ENCODE results near the gene CSRNP3. TPM values are rescaled to one million over a fixed set of nuclear protein-coding genes. Genes with fewer than 3 reads are reported as not detected.
"Not testable (repeated sequence)": the region's sequence is repeated elsewhere in the genome, so short reads cannot be mapped to it uniquely, and the experiment has no call there.

Gene CSRNP3
- total RNA-seq, 4 donors from 2014 or later, result 0.91 to 14.1 (median 1.7) TPM

DNA sequence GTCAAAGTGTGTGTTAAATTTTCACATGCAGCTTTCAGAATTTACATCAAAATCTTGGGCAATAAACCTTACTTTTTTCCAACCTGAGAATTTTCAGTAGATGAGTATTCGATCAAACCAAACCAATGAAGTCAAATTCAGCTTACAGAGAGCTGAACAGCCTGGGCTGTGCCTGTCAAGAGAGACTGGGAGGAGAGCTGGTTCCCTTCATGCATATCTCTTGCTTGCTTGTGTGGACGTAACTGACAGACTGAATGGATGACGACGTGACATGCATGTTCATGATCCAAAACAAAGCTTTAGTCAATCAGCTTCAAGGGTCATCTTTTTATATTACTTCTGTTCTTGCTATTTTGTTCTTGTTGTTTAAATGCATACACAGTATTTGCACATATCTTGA, 179.3 kb downstream of the CSRNP3 start:
- no peak for TF ChIP-seq CTCF (IDR thresholded peaks at IDR 0.05)
- no peak for TF ChIP-seq POLR2A (IDR thresholded peaks at IDR 0.05)
- no peak overlapping the region for H3K4me3 ChIP-seq (ENCODE audit: low read depth, poor library complexity, severe bottlenecking)
- WGBS, 2 donors, result 90 to 91% methylated on average over 4 of the region's 4 CpGs
- no peak for DNase-seq (ENCODE audit: low spot score in 2 of 2)
- intact Hi-C loops (cut with DNase I; ENCODE audit: low total_unique reads), result no loop called here

DNA sequence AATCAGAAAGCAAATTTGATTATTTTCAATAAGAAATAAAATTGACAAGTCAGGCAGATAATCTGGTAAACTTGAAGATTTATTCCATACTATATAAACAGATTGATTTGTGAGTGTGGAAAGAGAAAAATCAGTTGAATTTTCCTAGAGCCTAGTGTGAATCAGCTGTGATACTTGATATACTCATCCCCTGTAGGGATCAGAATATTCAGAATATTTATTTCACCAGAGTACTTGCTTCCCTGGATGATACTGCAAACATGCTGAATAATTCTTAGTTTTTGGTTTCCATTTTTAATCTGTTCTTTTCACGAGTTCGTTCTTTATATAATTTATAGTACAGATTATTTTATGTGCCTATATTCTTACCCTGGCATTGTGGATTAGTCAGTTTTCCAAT, 181.7 kb downstream of the CSRNP3 start:
- no peak for DNase-seq (ENCODE audit: low spot score in 2 of 2)
- intact Hi-C loops (cut with DNase I; ENCODE audit: low total_unique reads), result no loop called here
- TF ChIP-seq POLR2A (IDR thresholded peaks at IDR 0.05), result no peak
- TF ChIP-seq CTCF (IDR thresholded peaks at IDR 0.05), result no peak
- no peak overlapping the region for H3K4me3 ChIP-seq (ENCODE audit: low read depth, poor library complexity, severe bottlenecking)
- WGBS, 2 donors, result 95 to 99% methylated on average over 2 of the region's 2 CpGs

- 84 to 88% methylated on average over 6 of the region's 6 CpGs for WGBS, 2 donors
- no peak overlapping the region for H3K4me3 ChIP-seq (ENCODE audit: low read depth, poor library complexity, severe bottlenecking)
- no peak for DNase-seq (ENCODE audit: low spot score in 2 of 2)
- TF ChIP-seq POLR2A (IDR thresholded peaks at IDR 0.05) (no peak), CTCF (IDR thresholded peaks at IDR 0.05) (no peak)
- intact Hi-C loops (cut with DNase I; ENCODE audit: low total_unique reads), result no loop called here
Measured at GRCh38 chr2:165655661-165656060, 186.2 kb downstream of the CSRNP3 start.

GRCh38 chr2:165660361-165660760, 190.9 kb downstream of the CSRNP3 start:
- intact Hi-C loops (cut with DNase I; ENCODE audit: low total_unique reads), result no loop called here
- no peak for TF ChIP-seq CTCF (IDR thresholded peaks at IDR 0.05)
- TF ChIP-seq POLR2A (IDR thresholded peaks at IDR 0.05), result no peak

DNA sequence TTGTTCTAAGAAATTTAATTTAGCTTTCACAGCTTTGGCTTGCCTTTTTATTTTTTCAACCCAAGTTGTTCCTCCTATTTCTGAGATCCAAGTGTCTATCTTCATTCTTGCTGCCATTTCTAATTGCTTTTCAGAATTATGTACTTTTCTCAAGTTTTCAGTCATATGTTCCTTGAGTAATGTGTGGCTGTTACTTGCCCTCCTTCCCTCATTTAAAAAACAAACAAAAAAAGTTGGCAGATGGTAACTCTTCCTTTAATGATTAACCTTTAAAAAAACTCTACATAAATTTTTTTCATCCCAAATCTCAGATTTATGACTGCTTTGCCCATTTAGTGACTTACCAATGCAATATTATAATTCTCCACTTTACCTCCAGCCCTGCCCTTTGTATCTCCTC, 193.2 kb downstream of the CSRNP3 start:
- DNase-seq (ENCODE audit: low spot score in 2 of 2), result no peak
- H3K4me3 ChIP-seq (ENCODE audit: low read depth, poor library complexity, severe bottlenecking), result no peak overlapping the region
- TF ChIP-seq POLR2A (IDR thresholded peaks at IDR 0.05) (no peak), CTCF (IDR thresholded peaks at IDR 0.05) (no peak)
- intact Hi-C loops (cut with DNase I; ENCODE audit: low total_unique reads), result no loop called here

More at GRCh38 chr2:165660361-165660760, 190.9 kb downstream of the CSRNP3 start:
- no peak overlapping the region for H3K4me3 ChIP-seq (ENCODE audit: low read depth, poor library complexity, severe bottlenecking)
- no peak for DNase-seq (ENCODE audit: low spot score in 2 of 2)
- 75 to 76% methylated on average over 3 of the region's 3 CpGs for WGBS, 2 donors

DNA sequence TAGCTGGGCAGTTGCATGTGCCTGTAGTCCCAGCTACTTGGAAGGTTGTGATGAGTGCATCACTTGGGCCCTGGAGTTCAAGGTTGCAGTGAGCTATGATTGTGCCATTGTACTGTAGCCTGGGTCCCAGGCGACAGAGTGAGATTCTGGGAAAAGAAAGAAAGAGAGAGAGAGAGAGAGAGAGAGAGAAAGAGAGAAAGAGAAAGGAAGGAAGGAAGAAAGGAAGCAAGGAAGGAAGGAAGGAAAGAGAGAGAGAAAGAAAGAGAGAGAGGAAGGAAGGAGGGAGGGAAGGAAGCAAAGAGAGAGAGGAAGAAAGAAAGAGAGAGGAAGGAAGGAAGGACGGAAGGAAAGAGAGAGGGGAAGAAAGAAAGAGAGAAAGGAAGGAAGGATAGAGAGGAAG, 196.1 kb downstream of the CSRNP3 start:
- no peak for DNase-seq (ENCODE audit: low spot score in 2 of 2)
- intact Hi-C loops (cut with DNase I; ENCODE audit: low total_unique reads), result no loop called here
- 71 to 100% methylated on average over 2 of the region's 2 CpGs for WGBS, 2 donors
- TF ChIP-seq CTCF (IDR thresholded peaks at IDR 0.05) (no peak), POLR2A (IDR thresholded peaks at IDR 0.05) (no peak)
- H3K4me3 ChIP-seq (ENCODE audit: low read depth, poor library complexity, severe bottlenecking), result no peak overlapping the region

DNA sequence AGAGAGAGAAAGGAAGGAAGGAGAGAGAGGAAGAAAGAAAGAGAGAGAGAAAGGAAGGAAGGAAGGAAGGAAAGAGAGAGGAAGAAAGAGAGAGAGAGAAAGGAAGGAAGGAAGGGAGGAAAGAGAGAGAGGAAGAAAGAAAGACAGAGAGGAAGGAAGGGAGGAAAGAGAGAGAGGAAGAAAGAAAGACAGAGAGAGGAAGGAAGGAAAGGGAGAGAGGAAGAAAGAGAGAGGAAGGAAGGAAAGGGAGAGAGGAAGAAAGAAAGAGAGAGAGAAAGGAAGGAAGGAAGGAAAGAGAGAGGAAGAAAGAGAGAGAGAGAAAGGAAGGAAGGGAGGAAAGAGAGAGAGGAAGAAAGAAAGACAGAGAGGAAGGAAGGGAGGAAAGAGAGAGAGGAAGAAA, 196.6 kb downstream of the CSRNP3 start:
- H3K4me3 ChIP-seq (ENCODE audit: low read depth, poor library complexity, severe bottlenecking); intact Hi-C loops (cut with DNase I; ENCODE audit: low total_unique reads); DNase-seq (ENCODE audit: low spot score in 2 of 2): not testable (repeated sequence)
